MM.1S (cell line): ENCODE data around the gene CBLIF.

Experiments used
- DNase-seq: peaks from one replicate; pipeline ENCODE4 v3.0.0-alpha.2; 2015
- H2AFZ ChIP-seq: fragments of 300-600 bp; sonication (generic); 2 replicates; pipeline ENCODE4 v1.6.0; 2016; ENCODE audit warnings: antibody characterized with exemption, low read length
- H3F3A ChIP-seq: fragments of 300-600 bp; sonication (generic); 2 replicates; pipeline ENCODE4 v1.6.1; 2016; ENCODE audit warnings: mild to moderate bottlenecking, antibody characterized with exemption, low read length, moderate library complexity, mixed read lengths; ENCODE audit not compliant: insufficient read depth
- H3K27ac ChIP-seq: fragments of 300-600 bp; sonication (generic); 2 replicates; pipeline ENCODE4 v1.5.1; 2016; ENCODE audit warnings: mild to moderate bottlenecking, low read length
- H3K27me3 ChIP-seq: fragments of 300-600 bp; sonication (generic); replicated peaks from 2 replicates; pipeline ENCODE4 v1.6.0; 2016; ENCODE audit warnings: low read length; ENCODE audit not compliant: insufficient read depth
- H3K36me3 ChIP-seq: fragments of 300-600 bp; sonication (generic); replicated peaks from 2 replicates; pipeline ENCODE4 v1.6.1; 2016; ENCODE audit warnings: mild to moderate bottlenecking, low read length, mixed read lengths; ENCODE audit not compliant: insufficient read depth
- H3K4me1 ChIP-seq: fragments of 300-600 bp; sonication (generic); 2 replicates; pipeline ENCODE4 v1.6.1; 2016; ENCODE audit warnings: low read length, mixed read lengths
- H3K4me2 ChIP-seq: fragments of 300-600 bp; sonication (generic); 2 replicates; pipeline ENCODE4 v1.6.0; 2016; ENCODE audit warnings: low read depth, low read length
- H3K4me3 ChIP-seq: fragments of 300-600 bp; sonication (generic); 2 replicates; pipeline ENCODE4 v1.5.1; 2016; ENCODE audit warnings: low read length, mixed read lengths
- H3K79me2 ChIP-seq: fragments of 300-600 bp; sonication (generic); 2 replicates; pipeline ENCODE4 v1.6.1; 2016; ENCODE audit warnings: mixed run types, low read length, mixed read lengths
- H3K9ac ChIP-seq: fragments of 300-600 bp; sonication (generic); 2 replicates; pipeline ENCODE4 v1.6.1; 2016; ENCODE audit warnings: low read length, mixed read lengths
- H3K9me2 ChIP-seq: fragments of 300-600 bp; sonication (generic); replicated peaks from 2 replicates; pipeline ENCODE4 v1.6.1; 2016; ENCODE audit warnings: mild to moderate bottlenecking, low read length, mixed read lengths; ENCODE audit not compliant: insufficient read depth
- H3K9me3 ChIP-seq: fragments of 300-600 bp; sonication (generic); replicated peaks from 2 replicates; pipeline ENCODE4 v1.6.1; 2016; ENCODE audit warnings: mild to moderate bottlenecking, low read length, mixed read lengths; ENCODE audit not compliant: insufficient read depth
- H4K20me1 ChIP-seq: fragments of 300-600 bp; sonication (generic); 2 replicates; pipeline ENCODE4 v1.6.1; 2016; ENCODE audit warnings: mild to moderate bottlenecking, low read length, moderate library complexity, mixed read lengths; ENCODE audit not compliant: insufficient read depth
- CTCF ChIP-seq: fragments of 300-600 bp; sonication (generic); IDR thresholded peaks from 2 replicates; pipeline ENCODE4 v1.5.1; 2016; ENCODE audit warnings: antibody characterized with exemption, low read length, mixed read lengths
- EZH2 ChIP-seq: fragments of 300-600 bp; sonication (generic); optimal IDR thresholded peaks from 2 replicates; pipeline ENCODE3; 2017; ENCODE audit warnings: low read depth, mild to moderate bottlenecking, antibody characterized with exemption, low read length, mixed read lengths
- EZH2phosphoT487 ChIP-seq: fragments of 300-600 bp; sonication (generic); IDR thresholded peaks from 2 replicates; pipeline ENCODE4 v1.6.1; 2018; ENCODE audit warnings: antibody characterized with exemption, low read length

Gene CBLIF

GRCh38 chr11:59813364-59813763 lies 31.9 kb downstream of the CBLIF start:
- Histone ChIP-seq H3K79me2 (peaks cover 24% of the 10 kb centered on the region), H3K27ac (peak overlapping the region; percentile 36; the same call in 1 of the 2 replicates), H3K4me2 (peak overlapping the region; percentile 40; the same call in 1 of the 2 replicates), H3K9ac (no peak overlapping the region), H3K9me3 (no peaks in the 10 kb centered on the region), H3K27me3 (no peaks in the 10 kb centered on the region), H3F3A (peaks cover 25% of the 10 kb centered on the region), H3K36me3 (no peaks in the 10 kb centered on the region), H2AFZ (peak overlapping the region; percentile 61; the same call in 1 of the 2 replicates), H3K4me1 (peaks cover 35% of the 10 kb centered on the region), H4K20me1 (no peaks in the 10 kb centered on the region), H3K4me3 (0 out of 2 replicates have a peak overlapping the region, but pooled peaks have one; percentile 24), H3K9me2 (no peaks in the 10 kb centered on the region)
- TF ChIP-seq EZH2phosphoT487: no peak
- no peak for TF ChIP-seq CTCF
- TF ChIP-seq EZH2: no peak
- no peak for DNase-seq

GRCh38 chr11:59812220-59812619 lies 33.1 kb downstream of the CBLIF start:
- H3K4me1 ChIP-seq: peaks cover 26% of the 10 kb centered on the region
- peaks cover 30% of the 10 kb centered on the region for H3K79me2 ChIP-seq
- H3K4me2 ChIP-seq: no peak overlapping the region
- DNase-seq: no peak
- no peaks in the 10 kb centered on the region for H3K9me3 ChIP-seq
- H3K9me2 ChIP-seq: no peaks in the 10 kb centered on the region
- peaks cover 8% of the 10 kb centered on the region; the same call in 1 of the 2 replicates for H3K36me3 ChIP-seq
- H3K4me3 ChIP-seq: no peak overlapping the region
- no peaks in the 10 kb centered on the region for H4K20me1 ChIP-seq
- H3K27me3 ChIP-seq: no peaks in the 10 kb centered on the region
- H3K27ac ChIP-seq: no peak overlapping the region
- peaks cover 20% of the 10 kb centered on the region for H3F3A ChIP-seq
- no peak overlapping the region for H3K9ac ChIP-seq
- H2AFZ ChIP-seq: no peak overlapping the region
- no peak for TF ChIP-seq EZH2phosphoT487
- TF ChIP-seq CTCF: no peak
- no peak for TF ChIP-seq EZH2

- Histone ChIP-seq H3K27me3 (no peaks in the 10 kb centered on the region), H3F3A (peaks cover 20% of the 10 kb centered on the region), H4K20me1 (no peaks in the 10 kb centered on the region), H3K9me2 (no peaks in the 10 kb centered on the region), H3K4me3 (peak overlapping the region; percentile 46), H3K27ac (peak overlapping the region; percentile 82; the same call in 1 of the 2 replicates), H3K4me1 (peaks cover 19% of the 10 kb centered on the region), H3K36me3 (peaks cover 15% of the 10 kb centered on the region; the same call in 1 of the 2 replicates), H3K9me3 (no peaks in the 10 kb centered on the region), H2AFZ (peak overlapping the region; percentile 76), H3K79me2 (peaks cover 33% of the 10 kb centered on the region), H3K9ac (peak overlapping the region; percentile 24; the same call in 1 of the 2 replicates), H3K4me2 (peak overlapping the region; percentile 95)
- no peak for DNase-seq
- no peak for TF ChIP-seq EZH2
- no peak for TF ChIP-seq CTCF
- no peak for TF ChIP-seq EZH2phosphoT487
These were observed 34.4 kb downstream of the CBLIF start for GRCh38 chr11:59810911-59811259.
